Erythroblast (primary cell): Measurements from ENCODE around the gene MAN2A2.

Experiments used
- GATA1 ChIP-seq: IDR thresholded peaks from 2 replicates; pipeline ENCODE4 v1.6.1; 2011; ENCODE audit warnings: low read depth, mild to moderate bottlenecking, control low read depth, low read length, moderate library complexity
- POLR2A ChIP-seq: IDR thresholded peaks from 2 replicates; pipeline ENCODE4 v1.6.1; 2011; ENCODE audit warnings: mild to moderate bottlenecking, low read length

DNA sequence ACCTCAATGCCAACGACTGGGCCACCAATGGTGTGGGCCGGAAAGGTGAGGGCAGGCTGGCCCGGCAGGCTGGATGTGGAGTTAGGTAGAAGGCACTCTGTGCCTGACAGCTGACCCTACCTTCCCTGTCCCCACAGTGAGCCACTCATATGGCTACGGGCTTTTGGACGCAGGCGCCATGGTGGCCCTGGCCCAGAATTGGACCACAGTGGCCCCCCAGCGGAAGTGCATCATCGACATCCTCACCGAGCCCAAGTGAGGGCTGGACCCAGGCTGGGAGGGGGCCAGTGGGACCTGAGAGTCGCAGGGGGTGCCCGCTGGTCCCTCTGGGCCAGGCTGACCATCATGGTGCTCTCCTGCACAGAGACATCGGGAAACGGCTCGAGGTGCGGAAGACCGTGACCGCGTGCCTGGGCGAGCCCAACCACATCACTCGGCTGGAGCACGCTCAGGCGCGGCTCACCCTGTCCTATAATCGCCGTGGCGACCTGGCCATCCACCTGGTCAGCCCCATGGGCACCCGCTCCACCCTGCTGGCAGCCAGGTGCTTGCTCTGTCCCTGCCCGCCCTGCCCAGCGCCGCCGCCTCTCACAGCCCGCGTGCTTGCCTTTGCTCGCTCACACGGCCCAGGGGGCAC is 23.3 kb upstream of the MAN2A2 start:
- TF ChIP-seq POLR2A, result no peak
- no peak for TF ChIP-seq GATA1
